ENCODE measurements around the gene CBX8.

The CBX8 gene

GRCh38 chr17:79796763-79797491 is at the start of gene CBX8:
TSS of gene CBX8 (minus strand) at chr17:79797077. CDS start at chr17:79796998, 79 bp downstream.
- H3K27ac ChIP-seq: peak within 1 kb of the TSS; percentile 93
- TF ChIP-seq ZFX (IDR thresholded peaks at IDR 0.05) (peak; percentile 49; the same call in 1 of the 2 replicates), CTCF (conservative IDR thresholded peaks at IDR 0.05) (no peak)

GRCh38 chr17:79845601-79845949 is 48.7 kb upstream of the CBX8 start:
- TF ChIP-seq CTCF (conservative IDR thresholded peaks at IDR 0.05) (no peak), ZFX (IDR thresholded peaks at IDR 0.05) (no peak)
- no peak overlapping the region for H3K27ac ChIP-seq

GRCh38 chr17:79844869-79845600 is 48.2 kb upstream of the CBX8 start:
- peak overlapping the region; percentile 88 for H3K27ac ChIP-seq
- peak; percentile 94 for TF ChIP-seq CTCF (conservative IDR thresholded peaks at IDR 0.05)
- no peak for TF ChIP-seq ZFX (IDR thresholded peaks at IDR 0.05)

- TF ChIP-seq ZFX (IDR thresholded peaks at IDR 0.05) (peak; percentile 97; the same call in 1 of the 2 replicates), CTCF (conservative IDR thresholded peaks at IDR 0.05) (no peak)
- peak overlapping the region; percentile 88 for H3K27ac ChIP-seq
These were observed 47.2 kb upstream of the CBX8 start for GRCh38 chr17:79843816-79844800.

GRCh38 chr17:79843474-79843815 is 46.6 kb upstream of the CBX8 start:
- TF ChIP-seq ZFX (IDR thresholded peaks at IDR 0.05): no peak
- no peak for TF ChIP-seq CTCF (conservative IDR thresholded peaks at IDR 0.05)
- peak overlapping the region; percentile 88 for H3K27ac ChIP-seq

- TF ChIP-seq CTCF (conservative IDR thresholded peaks at IDR 0.05) (no peak), ZFX (IDR thresholded peaks at IDR 0.05) (no peak)
These were observed 46.0 kb upstream of the CBX8 start for GRCh38 chr17:79842656-79843473.

More at GRCh38 chr17:79842656-79843473, 46.0 kb upstream of the CBX8 start:
- H3K27ac ChIP-seq: no peak overlapping the region; the same call in 1 of the 2 replicates

Measured in C4-2B (cell line).